ENCODE measurements around the gene E4F1. TPM values are rescaled to one million over a fixed set of nuclear protein-coding genes. Genes with fewer than 3 reads are reported as not detected.

E4F1 gene
- total RNA-seq, 1 experiment from 2014 or later = 34.4 TPM

- CTCF ChIA-PET = no interaction called here
- Mint-ChIP-seq H3K27ac (no peak overlapping the region), H3K36me3 (no peaks in the 10 kb centered on the region), H3K9me3 (no peaks in the 10 kb centered on the region), H3K4me1 (peaks cover 4% of the 10 kb centered on the region; the same call in 1 of the 2 replicates), H3K4me3 (no peak overlapping the region), H3K27me3 (ENCODE audit: low read depth) (no peaks in the 10 kb centered on the region; the same call in 1 of the 2 replicates)
- ATAC-seq = no peak
- TF ChIP-seq ZNF281 (CRISPR knock-in tag; IDR thresholded peaks at IDR 0.05) (no peak), USF2 (CRISPR knock-in tag; IDR thresholded peaks at IDR 0.05) (no peak), CREM (CRISPR knock-in tag; IDR thresholded peaks at IDR 0.05) (no peak), ATF3 (CRISPR knock-in tag; conservative IDR thresholded peaks at IDR 0.05) (no peak), ZNF138 (CRISPR knock-in tag; conservative IDR thresholded peaks at IDR 0.05) (no peak), ZNF532 (CRISPR knock-in tag; IDR thresholded peaks at IDR 0.05; ENCODE audit: borderline replicate concordance) (no peak), TP53 (CRISPR knock-in tag; IDR thresholded peaks at IDR 0.05) (no peak), HMGXB4 (CRISPR knock-in tag; IDR thresholded peaks at IDR 0.05) (no peak), NFE2L1 (CRISPR knock-in tag; IDR thresholded peaks at IDR 0.05) (no peak), FOXP4 (CRISPR knock-in tag; IDR thresholded peaks at IDR 0.05) (no peak), RELA (CRISPR knock-in tag; IDR thresholded peaks at IDR 0.05; ENCODE audit: borderline replicate concordance) (no peak)
- no peak for DNase-seq (ENCODE audit: low spot score)
- POLR2A ChIA-PET = no interaction called here
Measured at GRCh38 chr16:2190659-2191445, 32.5 kb upstream of the E4F1 start.

GRCh38 chr16:2191446-2191706, 32.0 kb upstream of the E4F1 start:
- Mint-ChIP-seq H3K27ac (no peak overlapping the region), H3K27me3 (ENCODE audit: low read depth) (no peaks in the 10 kb centered on the region; the same call in 1 of the 2 replicates), H3K4me3 (no peak overlapping the region), H3K9me3 (no peaks in the 10 kb centered on the region), H3K36me3 (no peaks in the 10 kb centered on the region), H3K4me1 (peaks cover 4% of the 10 kb centered on the region; the same call in 1 of the 2 replicates)
- ATAC-seq (no peak), DNase-seq (ENCODE audit: low spot score) (no peak)
- ChIA-PET POLR2A (no interaction called here), CTCF (no interaction called here)
- TF ChIP-seq ATF6 (CRISPR knock-in tag; IDR thresholded peaks at IDR 0.05) (no peak), ZNF317 (CRISPR knock-in tag; IDR thresholded peaks at IDR 0.05; ENCODE audit: borderline replicate concordance, low read depth) (no peak), ATF3 (CRISPR knock-in tag; conservative IDR thresholded peaks at IDR 0.05) (no peak), ZNF281 (CRISPR knock-in tag; IDR thresholded peaks at IDR 0.05) (no peak)
